DMS 273 treated with DMSO at 0.1 percent for 48 hours (cell line): ENCODE measurements around the gene CPSF3.
"Not testable (repeated sequence)": the region's sequence is repeated elsewhere in the genome, so short reads cannot be mapped to it uniquely, and the experiment has no call there.

Source experiments
- DNase-seq: peaks from one replicate; lab custom pipeline; 2025; lab: John Stamatoyannopoulos, UW

CPSF3 gene

DNA sequence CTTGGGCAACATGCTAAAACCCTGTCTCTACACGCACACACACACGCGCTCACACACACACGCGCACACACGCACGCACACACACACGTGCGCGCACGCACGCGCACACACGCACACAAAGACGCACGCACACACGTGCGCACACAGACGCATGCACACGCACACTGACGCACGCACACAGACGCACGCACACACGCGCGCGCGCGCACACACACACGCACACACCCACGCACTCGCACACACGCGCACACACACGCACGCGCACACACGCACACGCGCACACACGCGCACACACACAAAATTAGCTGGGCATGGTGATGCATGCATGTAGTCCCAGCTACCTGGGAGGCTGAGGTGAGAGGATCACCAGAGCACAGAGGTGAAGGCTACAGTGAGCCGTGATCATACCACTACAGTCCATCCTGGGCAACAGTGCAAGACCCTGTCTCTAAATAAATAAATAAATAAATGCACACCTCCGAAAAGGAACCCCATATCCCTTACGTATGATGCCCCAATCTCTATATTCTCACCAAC lies 42.8 kb downstream of the CPSF3 start:
- no peak for DNase-seq

DNA sequence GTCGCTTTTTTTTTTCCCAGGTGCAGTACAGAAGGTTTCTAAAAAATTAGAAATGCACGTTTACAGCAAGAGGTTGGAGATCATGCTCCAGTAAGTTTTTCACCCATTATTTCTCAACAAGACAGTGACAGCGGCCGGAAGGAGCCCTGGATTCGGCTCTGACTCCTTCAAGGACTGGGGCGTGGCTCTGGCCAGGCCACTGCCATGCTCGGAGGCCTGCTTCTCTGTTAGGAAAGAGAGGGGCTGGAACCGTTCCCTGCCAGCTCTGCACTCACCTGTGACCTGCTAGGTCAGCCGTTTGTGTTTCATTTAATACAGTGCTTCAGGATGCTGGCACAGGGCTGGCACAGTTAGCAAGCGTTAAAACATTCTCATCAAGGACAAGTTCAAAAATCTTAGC lies 44.2 kb downstream of the CPSF3 start:
- no peak for DNase-seq

- DNase-seq = no peak
Observed at GRCh38 chr2:9471206-9471605, 47.8 kb downstream of the CPSF3 start.

DNA sequence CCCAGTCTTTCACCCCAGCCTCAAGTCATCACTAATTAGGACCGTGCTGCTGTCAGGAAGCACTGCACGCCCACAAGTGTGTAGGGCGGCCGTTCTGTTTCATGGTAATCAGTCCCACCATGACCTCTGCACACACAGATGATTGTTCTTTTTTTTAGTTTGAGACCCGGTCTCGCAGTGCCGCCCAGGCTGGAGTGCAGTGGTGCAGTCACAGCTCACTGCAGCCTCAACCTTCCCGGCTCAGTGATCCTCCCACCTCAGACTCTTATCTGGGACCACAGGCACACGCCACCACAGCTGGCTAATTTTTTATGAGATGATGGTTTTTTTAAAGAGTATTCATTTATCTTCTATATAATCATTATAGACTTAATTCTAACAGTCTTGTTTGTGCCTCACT lies 49.1 kb downstream of the CPSF3 start:
- DNase-seq = no peak

DNA sequence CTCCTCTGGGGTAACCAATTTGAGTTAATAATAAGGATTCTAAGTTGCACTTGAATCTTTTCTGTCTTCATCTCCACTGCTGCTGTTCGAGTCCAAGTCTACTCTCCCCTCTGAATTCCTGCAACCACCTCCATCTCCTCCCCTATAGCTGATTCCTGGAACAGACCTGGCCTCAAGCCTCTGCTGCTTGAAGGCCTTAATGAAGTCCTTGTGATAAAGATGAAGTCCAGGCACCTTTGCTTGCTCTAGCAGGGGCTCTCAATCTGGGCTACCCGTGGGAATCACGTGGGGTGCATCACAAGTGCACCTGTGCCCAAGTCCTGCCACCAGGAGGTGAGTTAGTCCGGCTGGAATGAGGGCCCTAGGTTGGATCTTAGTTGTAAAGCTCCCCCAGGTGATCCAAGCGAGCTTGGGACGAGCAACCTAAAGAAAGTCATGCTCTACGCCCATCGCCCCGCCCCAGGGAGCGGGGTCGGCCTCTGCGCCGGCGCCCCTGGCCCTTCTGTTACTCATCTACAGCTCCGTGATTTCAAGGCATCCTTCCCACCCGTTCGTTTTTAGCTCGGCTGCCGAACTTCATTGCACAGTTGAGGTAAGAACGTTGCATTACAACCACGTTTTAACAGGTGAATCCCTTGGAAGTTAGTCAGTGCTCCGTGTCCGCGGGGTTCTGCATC lies 50.0 kb downstream of the CPSF3 start:
- no peak for DNase-seq

- DNase-seq = no peak
Observed at GRCh38 chr2:9473985-9474360, 50.5 kb downstream of the CPSF3 start.

- DNase-seq = no peak
Observed at GRCh38 chr2:9474361-9475057, 51.1 kb downstream of the CPSF3 start, which contains the start of gene IAH1. TSS of gene IAH1 (plus strand) at chr2:9474551. CDS start at chr2:9474567, 16 bp downstream.

DNA sequence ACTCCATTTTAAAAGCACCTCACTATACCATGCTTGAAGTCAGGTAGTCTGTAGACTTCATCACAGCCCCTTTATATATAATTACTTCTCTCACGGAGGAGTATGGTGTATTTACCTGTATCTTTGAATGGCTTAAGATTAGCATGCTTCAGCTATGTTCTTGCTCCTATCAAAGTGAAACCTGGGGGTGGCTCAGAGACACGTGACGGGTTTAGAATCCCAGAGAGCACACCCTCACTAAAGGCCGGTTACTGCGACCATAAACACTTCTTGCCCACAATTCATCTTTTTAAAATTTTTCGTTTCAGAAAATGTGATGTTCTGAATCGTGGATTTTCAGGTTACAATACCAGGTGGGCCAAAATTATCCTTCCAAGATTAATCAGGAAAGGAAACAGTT lies 54.5 kb downstream of the CPSF3 start:
- no peak for DNase-seq

DNA sequence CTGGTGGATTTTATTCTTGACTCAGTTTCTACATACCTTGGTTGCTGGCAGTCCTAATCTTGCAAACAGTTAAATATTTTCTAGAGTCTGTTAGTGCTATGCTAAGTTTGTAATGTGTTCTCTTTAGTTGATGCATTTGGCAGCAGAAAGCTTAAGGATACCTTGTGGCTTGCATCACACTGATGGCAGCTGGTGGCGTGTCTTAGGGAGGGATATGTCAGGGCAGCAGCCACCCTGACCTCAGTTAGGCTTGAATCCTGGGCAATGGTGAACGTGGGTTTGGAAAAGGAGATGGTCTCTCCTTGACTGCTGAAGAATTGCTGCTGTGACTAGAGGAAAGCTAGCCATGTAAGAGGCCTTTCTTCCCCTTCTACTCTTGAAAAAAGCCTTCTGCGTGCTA lies 55.1 kb downstream of the CPSF3 start:
- DNase-seq = no peak

DNA sequence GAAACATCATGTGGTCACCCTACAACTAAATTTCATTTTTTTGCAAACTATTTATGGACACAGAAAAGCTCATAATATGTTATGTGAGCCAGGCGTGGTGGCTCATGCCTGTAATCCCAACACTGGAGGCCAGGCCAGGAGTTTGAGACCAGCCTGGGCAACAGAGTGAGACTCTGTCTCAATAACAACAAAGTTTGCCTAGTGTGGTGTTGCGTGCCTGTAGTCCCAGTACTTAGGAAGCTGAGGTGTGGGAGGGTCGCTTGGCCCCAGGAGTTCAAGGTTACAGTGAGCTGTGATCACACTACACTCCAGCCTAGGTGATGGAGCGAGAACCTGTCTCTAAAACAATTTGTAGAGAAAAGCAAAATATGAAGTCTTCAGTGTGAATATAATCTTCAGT lies 56.7 kb downstream of the CPSF3 start:
- DNase-seq = no peak

GRCh38 chr2:9483107-9483506 lies 59.7 kb downstream of the CPSF3 start:
- no peak for DNase-seq

DNA sequence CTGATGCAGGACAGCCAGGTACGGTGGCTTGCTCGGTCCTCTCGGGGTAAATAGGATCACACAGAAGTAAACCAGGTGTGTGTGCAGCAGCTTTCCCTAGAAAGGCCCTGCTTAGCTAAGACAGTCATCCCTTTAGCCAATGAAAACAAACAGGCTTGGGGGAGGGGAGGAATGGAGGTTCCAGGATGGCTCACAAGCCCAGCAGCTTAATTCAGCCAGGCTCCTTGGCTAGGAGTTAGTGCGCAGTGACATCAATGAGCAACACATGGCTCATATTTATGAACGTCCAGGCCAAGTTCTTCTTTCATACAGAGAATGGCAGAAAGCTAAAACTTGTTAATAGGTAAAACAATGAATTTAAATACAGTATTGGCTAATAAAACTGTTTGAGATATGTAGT lies 61.1 kb downstream of the CPSF3 start:
- DNase-seq = no peak

DNA sequence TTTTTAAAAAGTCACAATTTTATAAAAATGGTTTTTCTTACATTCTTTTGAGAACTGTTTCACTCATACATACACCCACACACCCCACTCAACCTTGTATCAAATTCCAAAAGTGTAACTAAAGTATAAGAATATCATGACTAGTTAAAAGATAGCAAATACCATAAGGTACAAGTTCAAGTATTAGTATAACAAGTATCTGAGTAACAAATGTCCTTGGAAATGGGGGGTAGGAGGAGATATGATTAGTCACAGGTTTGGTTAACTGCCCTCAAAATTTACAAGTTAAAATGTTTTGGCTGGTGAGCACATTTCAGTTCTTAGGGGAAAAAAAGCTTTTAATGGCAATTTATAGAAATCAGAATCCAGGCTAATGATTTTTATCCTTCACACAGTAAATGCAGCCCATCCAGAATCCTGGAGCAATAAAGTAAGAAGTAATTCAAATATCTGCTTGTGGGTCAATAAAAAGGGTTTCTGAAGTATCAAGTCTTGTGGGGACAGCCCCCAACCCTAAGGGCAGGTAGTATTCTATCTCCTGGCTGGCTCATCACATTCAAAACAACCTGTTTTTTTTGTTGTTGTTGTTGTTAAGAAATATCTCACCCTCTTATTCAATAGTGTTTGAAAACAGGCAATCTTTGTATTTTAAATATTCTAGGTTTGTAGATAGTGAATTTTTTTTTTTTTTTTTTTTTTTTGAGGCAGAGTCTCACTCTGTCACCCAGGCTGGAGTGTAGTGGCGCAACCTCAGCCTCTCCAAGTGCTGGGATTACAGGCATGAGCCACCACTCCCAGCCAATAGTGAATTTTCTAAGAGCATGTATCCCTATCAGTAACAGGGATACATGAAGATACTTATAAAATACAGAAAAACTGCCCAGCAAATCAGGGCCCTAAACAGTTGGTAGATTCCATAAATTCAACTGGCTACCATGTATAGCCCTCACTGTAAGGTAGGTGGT lies 65.4 kb downstream of the CPSF3 start:
- DNase-seq = no peak

- DNase-seq = no peak
Observed at GRCh38 chr2:9490789-9491188, 67.3 kb downstream of the CPSF3 start.

- no peak for DNase-seq
Observed at GRCh38 chr2:9492927-9493326, 69.5 kb downstream of the CPSF3 start.

DNA sequence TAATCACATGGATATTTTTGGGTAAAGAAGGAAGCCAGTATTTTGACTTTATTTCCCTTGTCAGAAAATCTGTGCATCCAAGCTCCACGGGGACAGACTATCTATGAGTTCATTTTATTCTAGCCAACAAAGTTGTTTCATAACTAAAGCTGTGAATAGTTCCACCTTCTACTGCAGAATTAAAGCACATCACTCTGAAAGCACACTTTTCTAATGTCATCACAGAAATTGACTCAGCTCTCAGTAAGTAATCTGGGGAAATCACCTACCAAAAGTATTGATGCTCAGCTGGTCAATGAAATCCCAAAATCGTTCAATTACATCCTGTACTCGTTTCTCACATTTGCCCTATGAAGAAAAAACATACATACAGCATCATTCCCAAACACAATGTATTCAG lies 70.0 kb downstream of the CPSF3 start:
- no peak for DNase-seq

DNA sequence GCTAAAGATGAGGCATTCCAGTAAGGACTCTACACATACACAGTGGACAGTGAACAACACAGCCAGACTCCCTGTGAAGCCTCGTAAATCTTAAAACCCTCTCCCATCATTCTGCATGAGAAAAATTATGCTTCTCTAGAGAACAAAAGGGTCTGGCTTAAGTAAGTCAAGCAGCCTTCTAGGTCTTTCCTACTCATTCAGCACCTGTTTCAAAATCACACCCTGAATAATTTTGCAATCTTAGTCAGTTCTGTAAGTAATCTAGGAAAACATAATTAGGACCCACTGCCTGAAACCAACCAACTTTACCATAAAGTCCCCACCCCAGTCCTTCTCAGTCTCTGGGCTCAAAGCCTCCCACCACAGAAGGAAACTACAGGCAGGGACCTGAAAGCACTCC lies 70.6 kb downstream of the CPSF3 start:
- no peak for DNase-seq

GRCh38 chr2:9497017-9497416 lies 73.6 kb downstream of the CPSF3 start:
- DNase-seq = no peak

GRCh38 chr2:9498210-9498609 lies 74.8 kb downstream of the CPSF3 start:
- no peak for DNase-seq

- no peak for DNase-seq
Observed at GRCh38 chr2:9508931-9509330, 85.5 kb downstream of the CPSF3 start.

- not testable (repeated sequence) for DNase-seq
Observed at GRCh38 chr2:9513946-9514345, 90.5 kb downstream of the CPSF3 start.

GRCh38 chr2:9517118-9517782 lies 93.8 kb downstream of the CPSF3 start:
- DNase-seq = no peak
